K562 (cell line): Measurements from ENCODE around the gene MSX1. TPM values are rescaled to one million over a fixed set of nuclear protein-coding genes. Genes with fewer than 3 reads are reported as not detected.

ENCODE experiments used
- ATAC-seq: fragments of 200-7000 bp; cut with Tn5 transposase; 3 replicates; pipeline ENCODE4 v1.9.1; 2020; ENCODE audit warnings: moderate library complexity
- BruUV-seq: library from RNA; stranded (reverse); fragments of 400-500 nt; replicated peaks from 2 replicates; lab custom pipeline; 2021; lab: Mats Ljungman, UMichigan
- CTCF ChIA-PET: fragments of 300-600 bp; formaldehyde crosslinking; extraction: SDS; loops from one replicate; lab custom pipeline; 2021; ENCODE audit warnings: low intra/inter-chr PET ratio; lab: Yijun Ruan, JAX
- POLR2A ChIA-PET: fragments of 300-600, 350-650 bp; sonication (Branson Sonifier 250); formaldehyde crosslinking; extraction: SDS; loops from one replicate; lab custom pipeline; 2021; ENCODE audit warnings: antibody characterized with exemption, inconsistent platforms; lab: Yijun Ruan, JAX
- DNase-seq, 4 experiments: peaks; one replicate each; pipeline versions ENCODE4 v3.0.0 to v3.0.0-alpha.2; 2011 to 2018; ENCODE audit warnings: low spot score in 3 of 4, mixed read lengths in 3 of 4; ENCODE audit errors: extremely low read depth in 1 of 4
- FAIRE-seq: peaks from 2 replicates; lab custom pipeline; 2011; peaks lifted over from hg19 to GRCh38; lab: Jason Lieb, UNC
- H2AFZ ChIP-seq: 2 replicates; pipeline ENCODE4 v1.6.0; 2011; ENCODE audit warnings: low read depth, low read length, control low read depth, inconsistent platforms
- H3K27ac ChIP-seq: fragments of 200-600 bp; 3 replicates; pipeline ENCODE4 v1.8.0; 2011; ENCODE audit warnings: low read depth, mild to moderate bottlenecking, control low read depth, inconsistent platforms, low read length, moderate library complexity, mixed read lengths; ENCODE audit errors: extremely low read depth
- H3K27me3 ChIP-seq, 2 experiments: fragments of 300-600 bp in 1 of 2; 2 replicates in 1 of 2; 3 replicates in 1 of 2; pipeline versions ENCODE4 v1.6.0 to v1.8.0; 2011; ENCODE audit warnings: inconsistent platforms in 2 of 2, low read length in 2 of 2, mild to moderate bottlenecking in 1 of 2, mixed read lengths in 1 of 2, moderate library complexity in 1 of 2; ENCODE audit not compliant: control insufficient read depth in 2 of 2, insufficient read depth in 2 of 2
- H3K36me3 ChIP-seq: fragments of 300-600 bp; 3 replicates; pipeline ENCODE4 v1.8.0; 2011; ENCODE audit warnings: mild to moderate bottlenecking, low read length, inconsistent platforms; ENCODE audit not compliant: control insufficient read depth, insufficient read depth
- H3K4me1 ChIP-seq, 2 experiments: fragments of 200-600 bp in 1 of 2; replicated peaks in 1 of 2; 2 replicates in 1 of 2; 3 replicates in 1 of 2; pipeline versions ENCODE4 v1.5.1 to v1.8.0; 2011; ENCODE audit warnings: inconsistent platforms in 2 of 2, low read length in 2 of 2, mild to moderate bottlenecking in 1 of 2, mixed read lengths in 1 of 2, moderate library complexity in 1 of 2; ENCODE audit not compliant: control insufficient read depth in 2 of 2, insufficient read depth in 2 of 2
- H3K4me2 ChIP-seq: 2 replicates; pipeline ENCODE4 v1.6.1; 2011; ENCODE audit warnings: low read length, control low read depth, inconsistent platforms, mixed read lengths; ENCODE audit not compliant: insufficient read depth
- H3K4me3 ChIP-seq: fragments of 200-600 bp; sonication (generic), shearing (Covaris generic); 2 replicates; pipeline ENCODE4 v1.5.1; 2016; ENCODE audit warnings: control low read depth, inconsistent platforms
- H3K79me2 ChIP-seq: fragments of 200-600 bp; 3 replicates; pipeline ENCODE4 v1.8.0; 2011; ENCODE audit warnings: low read length, inconsistent platforms; ENCODE audit not compliant: control insufficient read depth, insufficient read depth
- H3K9ac ChIP-seq, 2 experiments: 2 replicates each; pipeline versions ENCODE4 v1.6.0 to v1.6.1; 2011; ENCODE audit warnings: low read depth in 2 of 2, low read length in 2 of 2, control low read depth in 1 of 2, inconsistent platforms in 1 of 2, mild to moderate bottlenecking in 1 of 2, mixed read lengths in 1 of 2; ENCODE audit not compliant: insufficient read depth in 1 of 2
- H3K9me1 ChIP-seq: one replicate; pipeline ENCODE4 v1.6.0; 2011; ENCODE audit warnings: inconsistent platforms, mild to moderate bottlenecking, low read length, moderate library complexity; ENCODE audit not compliant: control insufficient read depth, insufficient read depth
- H3K9me3 ChIP-seq: replicated peaks from 2 replicates; pipeline ENCODE4 v1.5.1; 2011; ENCODE audit warnings: low read depth, low read length, inconsistent platforms; ENCODE audit not compliant: control insufficient read depth, insufficient read depth
- H4K20me1 ChIP-seq: replicated peaks from 2 replicates; pipeline ENCODE4 v1.6.1; 2011; ENCODE audit warnings: low read length, inconsistent platforms, mixed read lengths; ENCODE audit not compliant: control insufficient read depth, insufficient read depth
- CBFA2T2 ChIP-seq: fragments of 450-650 bp; conservative IDR thresholded peaks from 2 replicates; pipeline ENCODE4 v1.6.1; 2017; ENCODE audit warnings: mild to moderate bottlenecking
- FOXJ2 ChIP-seq: fragments of 200-800 bp; sonication (Bioruptor generic); IDR thresholded peaks from 2 replicates; pipeline ENCODE4 v1.6.1; 2016; ENCODE audit warnings: missing genetic modification characterization, missing compliant biosample characterization
- JUND ChIP-seq, 2 experiments: IDR thresholded peaks; 2 replicates in 1 of 2; 3 replicates in 1 of 2; pipeline ENCODE4 v1.6.1; 2011; ENCODE audit warnings: borderline replicate concordance in 2 of 2, low read depth in 2 of 2, low read length in 2 of 2, improper control_type of control experiment in 1 of 2, missing biosample characterization in 1 of 2, missing genetic modification characterization in 1 of 2, missing genetic modification reagents in 1 of 2
- MAFF ChIP-seq: IDR thresholded peaks from 2 replicates; pipeline ENCODE4 v1.6.1; 2012; ENCODE audit warnings: low read length, improper control_type of control experiment
- NKRF ChIP-seq: fragments of 450-650 bp; IDR thresholded peaks from 2 replicates; pipeline ENCODE4 v1.6.1; 2016; ENCODE audit warnings: borderline replicate concordance
- NR4A1 ChIP-seq, 2 experiments: fragments of 250-450 bp in 1 of 2; fragments of 450-650 bp in 1 of 2; sonication (Bioruptor Pico) in 1 of 2; IDR thresholded peaks; 2 replicates each; pipeline versions ENCODE4 v1.4.0 to v1.6.1; 2016 to 2020; ENCODE audit warnings: mild to moderate bottlenecking in 2 of 2, missing compliant biosample characterization in 1 of 2, missing genetic modification characterization in 1 of 2, moderate library complexity in 1 of 2
- PPARD ChIP-seq: fragments of 250-450 bp; sonication (Bioruptor Pico); IDR thresholded peaks from 2 replicates; pipeline ENCODE4 v1.8.0; 2022; ENCODE audit warnings: inconsistent platforms, mild to moderate bottlenecking, moderate library complexity
- STAT5B ChIP-seq: fragments of 250-450 bp; sonication (Bioruptor Pico); IDR thresholded peaks from 2 replicates; pipeline ENCODE4 v1.8.0; 2021; ENCODE audit warnings: mild to moderate bottlenecking, inconsistent platforms
- TSHZ1 ChIP-seq: fragments of 250-450 bp; sonication (Bioruptor Pico); IDR thresholded peaks from 2 replicates; pipeline ENCODE4 v1.4.0; 2020; ENCODE audit warnings: mild to moderate bottlenecking, moderate library complexity
- WGBS: fragments of 100-300 bp; shearing (Covaris generic); methylation state at CpG from one replicate; pipeline ENCODE4 v1.1.6; 2016; ENCODE audit warnings: low coverage, mixed read lengths; ENCODE audit not compliant: insufficient coverage; ENCODE audit errors: missing lambda C conversion rate; 5-methylcytosine and 5-hydroxymethylcytosine counted together
- in situ Hi-C: fragments of 300-500 bp; cut with MboI; formaldehyde crosslinking; loops from 4 replicates; pipeline ENCODE4 v1.15.0; 2018; ENCODE audit warnings: inconsistent platforms, mixed read lengths
- intact Hi-C: fragments of 100-400 bp; cut with micrococcal nuclease; formaldehyde crosslinking; loops from 2 replicates; pipeline ENCODE4 v1.14.2; 2022
- polyA plus RNA-seq, 8 experiments: library from polyadenylated mRNA; depleted of rRNA in 4 of 8; stranded (reverse) in 5 of 8; unstranded in 3 of 8; fragments of >200 nt; fragmentation: Nextera tagmentation in 2 of 8; fragmentation: Illumina TruSeq in 1 of 8; extraction: Ambion mirVana in 2 of 8; extraction: Trizol in 1 of 8; gene quantifications; 2 replicates each; pipeline versions ENCODE4 v1.2.1 to v1.2.3, GENCODE V29; 2011 to 2014; ENCODE audit warnings: inconsistent platforms in 1 of 8, missing spikeins in 1 of 8
- total RNA-seq, 7 experiments: library from RNA; depleted of rRNA in 6 of 7; stranded (reverse); fragments of >200 nt in 6 of 7; fragmentation: Illumina TruSeq in 2 of 7; extraction: Trizol in 2 of 7; gene quantifications; 2 replicates each; pipeline versions ENCODE4 v1.2.1 to v1.2.3, GENCODE V29; 2011 to 2021; ENCODE audit warnings: low replicate concordance in 1 of 7
- TF ChIP-seq, protein P1 (sequence below): fragments of 250-450 bp; sonication (Bioruptor Pico); IDR thresholded peaks from 2 replicates; pipeline ENCODE4 v1.4.0; 2020; ENCODE audit warnings: mild to moderate bottlenecking
- TF ChIP-seq, protein P2 (sequence below): fragments of 250-450 bp; sonication (Bioruptor Pico); IDR thresholded peaks from 2 replicates; pipeline ENCODE4 v1.9.0; 2021; ENCODE audit warnings: mild to moderate bottlenecking, inconsistent platforms

MSX1 gene
- total and polyA plus RNA-seq, 9 of the 15 experiments (the other 6 are each of a cell fraction or from before 2014, with no cell fraction given): 1.3 to 6.3 (median 2.3) TPM

DNA sequence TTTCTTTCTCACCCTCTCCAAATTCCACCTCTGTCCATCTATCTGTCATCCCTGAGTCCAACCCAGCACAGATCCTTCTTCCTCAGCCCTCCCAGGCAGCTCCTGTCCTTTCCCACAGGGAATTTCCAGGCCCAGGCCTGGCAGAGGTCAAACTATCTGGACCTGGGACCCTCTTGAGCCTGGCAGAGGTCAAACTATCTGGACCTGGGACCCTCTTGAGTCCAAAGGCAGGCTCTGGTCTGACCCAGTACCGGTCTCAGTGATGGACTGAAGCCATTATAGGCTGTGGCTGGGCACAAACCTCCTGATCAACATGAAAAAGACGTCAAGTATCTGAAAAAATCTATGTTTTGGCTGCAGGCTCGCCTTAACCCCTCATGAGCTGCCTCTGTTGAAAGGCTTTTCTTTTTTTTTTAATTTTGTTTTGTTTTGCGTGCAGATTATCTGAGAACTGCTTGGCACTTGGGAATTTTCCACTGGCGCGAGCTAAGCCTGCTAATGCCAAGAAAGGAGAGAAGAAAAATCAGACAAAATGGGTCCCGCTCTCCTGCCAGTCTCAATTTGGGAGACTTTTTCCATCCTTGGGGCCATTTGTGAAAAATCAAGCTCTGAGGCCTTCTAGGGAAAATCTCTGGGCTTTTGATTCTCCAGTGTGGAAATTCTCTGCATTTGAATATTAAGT lies 31.2 kb downstream of the MSX1 start:
- peaks cover 9 to 25% of the 10 kb centered on the region in 2 experiments; a peak in 4 of 5 replicates for H3K27me3 ChIP-seq
- no peak overlapping the region for H3K4me2 ChIP-seq
- POLR2A ChIA-PET: interaction anchor here (0.5 kb wide), 1 partner anchor 927 kb away, joined by 3 read pairs; no protein-coding TSS in a partner anchor
- H2AFZ ChIP-seq: no peak overlapping the region
- CTCF ChIA-PET: no interaction called here
- H4K20me1 ChIP-seq: 0 out of 2 replicates have a peak, but pooled peaks cover 3% of the 10 kb centered on the region
- H3K4me3 ChIP-seq: no peak overlapping the region
- H3K9ac ChIP-seq: no peak overlapping the region
- no peaks in the 10 kb centered on the region for H3K36me3 ChIP-seq
- H3K79me2 ChIP-seq: no peaks in the 10 kb centered on the region
- intact Hi-C loops: no loop called here
- H3K9me1 ChIP-seq: no peaks in the 10 kb centered on the region
- no peaks in the 10 kb centered on the region for H3K9me3 ChIP-seq
- DNase-seq (no peak), FAIRE-seq (no peak), ATAC-seq (no peak)
- in situ Hi-C loops: no loop called here
- no peaks in the 10 kb centered on the region for H3K4me1 ChIP-seq
- no TSS peak for BruUV-seq
- H3K27ac ChIP-seq: no peak overlapping the region
- WGBS: 1% methylated on average over 7 of the region's 7 CpGs
- TF ChIP-seq JUND (IDR thresholded peaks at IDR 0.05; ENCODE audit: borderline replicate concordance, low read depth, low read length) (no peak), JUND (tag; IDR thresholded peaks at IDR 0.05; ENCODE audit: borderline replicate concordance, low read depth, low read length) (no peak), STAT5B (CRISPR knock-in tag) (no peak), NR4A1 (CRISPR knock-in tag; IDR thresholded peaks at IDR 0.05) (no peak), NR4A1 (tag; IDR thresholded peaks at IDR 0.05) (no peak), MAFF (no peak), TSHZ1 (CRISPR knock-in tag) (no peak), PPARD (no peak), CBFA2T2 (no peak), NKRF (no peak), FOXJ2 (no peak)
- TF ChIP-seq, protein P1, sequence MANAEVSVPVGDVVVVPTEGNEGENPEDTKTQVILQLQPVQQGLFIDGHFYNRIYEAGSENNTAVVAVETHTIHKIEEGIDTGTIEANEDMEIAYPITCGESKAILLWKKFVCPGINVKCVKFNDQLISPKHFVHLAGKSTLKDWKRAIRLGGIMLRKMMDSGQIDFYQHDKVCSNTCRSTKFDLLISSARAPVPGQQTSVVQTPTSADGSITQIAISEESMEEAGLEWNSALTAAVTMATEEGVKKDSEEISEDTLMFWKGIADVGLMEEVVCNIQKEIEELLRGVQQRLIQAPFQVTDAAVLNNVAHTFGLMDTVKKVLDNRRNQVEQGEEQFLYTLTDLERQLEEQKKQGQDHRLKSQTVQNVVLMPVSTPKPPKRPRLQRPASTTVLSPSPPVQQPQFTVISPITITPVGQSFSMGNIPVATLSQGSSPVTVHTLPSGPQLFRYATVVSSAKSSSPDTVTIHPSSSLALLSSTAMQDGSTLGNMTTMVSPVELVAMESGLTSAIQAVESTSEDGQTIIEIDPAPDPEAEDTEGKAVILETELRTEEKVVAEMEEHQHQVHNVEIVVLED: no peak
- TF ChIP-seq, protein P2, sequence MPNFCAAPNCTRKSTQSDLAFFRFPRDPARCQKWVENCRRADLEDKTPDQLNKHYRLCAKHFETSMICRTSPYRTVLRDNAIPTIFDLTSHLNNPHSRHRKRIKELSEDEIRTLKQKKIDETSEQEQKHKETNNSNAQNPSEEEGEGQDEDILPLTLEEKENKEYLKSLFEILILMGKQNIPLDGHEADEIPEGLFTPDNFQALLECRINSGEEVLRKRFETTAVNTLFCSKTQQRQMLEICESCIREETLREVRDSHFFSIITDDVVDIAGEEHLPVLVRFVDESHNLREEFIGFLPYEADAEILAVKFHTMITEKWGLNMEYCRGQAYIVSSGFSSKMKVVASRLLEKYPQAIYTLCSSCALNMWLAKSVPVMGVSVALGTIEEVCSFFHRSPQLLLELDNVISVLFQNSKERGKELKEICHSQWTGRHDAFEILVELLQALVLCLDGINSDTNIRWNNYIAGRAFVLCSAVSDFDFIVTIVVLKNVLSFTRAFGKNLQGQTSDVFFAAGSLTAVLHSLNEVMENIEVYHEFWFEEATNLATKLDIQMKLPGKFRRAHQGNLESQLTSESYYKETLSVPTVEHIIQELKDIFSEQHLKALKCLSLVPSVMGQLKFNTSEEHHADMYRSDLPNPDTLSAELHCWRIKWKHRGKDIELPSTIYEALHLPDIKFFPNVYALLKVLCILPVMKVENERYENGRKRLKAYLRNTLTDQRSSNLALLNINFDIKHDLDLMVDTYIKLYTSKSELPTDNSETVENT (CRISPR knock-in tag): no peak
